GM19395 (cell line): ENCODE measurements around the gene LY6G5C.

Experiments
- ATAC-seq: cut with Tn5 transposase; IDR thresholded peaks from one replicate; pipeline ENCODE4 v1.9.1; 2021; ENCODE audit warnings: mild to moderate bottlenecking, moderate library complexity; ENCODE audit not compliant: unreplicated experiment

LY6G5C gene

GRCh38 chr6:31663126-31663960, 17.5 kb downstream of the LY6G5C start:
- ATAC-seq = no peak

- no peak for ATAC-seq
These were observed 18.6 kb downstream of the LY6G5C start for GRCh38 chr6:31662124-31662723.

- ATAC-seq = no peak
These were observed 19.4 kb downstream of the LY6G5C start for GRCh38 chr6:31661262-31662123.

- peak; percentile 42 for ATAC-seq
These were observed 20.2 kb downstream of the LY6G5C start, which contains the start of gene C6orf47 for GRCh38 chr6:31660381-31661261. Gene C6orf47, minus strand, starts transcription at chr6:31660778. Its CDS starts 831 bp downstream, at chr6:31659947.

GRCh38 chr6:31659649-31660380, 21.1 kb downstream of the LY6G5C start:
- no peak for ATAC-seq

- no peak for ATAC-seq
These were observed 21.8 kb downstream of the LY6G5C start for GRCh38 chr6:31658983-31659648.

GRCh38 chr6:31658158-31658688, 22.6 kb downstream of the LY6G5C start:
- no peak for ATAC-seq

- ATAC-seq = no peak
These were observed 23.3 kb downstream of the LY6G5C start for GRCh38 chr6:31657406-31658157.

GRCh38 chr6:31655349-31656237, 25.3 kb downstream of the LY6G5C start, which contains the start of gene APOM:
Gene APOM, plus strand, starts transcription at chr6:31655894. Its CDS starts 73 bp downstream, at chr6:31655967.
- no peak for ATAC-seq

- ATAC-seq = no peak
These were observed 26.1 kb downstream of the LY6G5C start for GRCh38 chr6:31654574-31655348.

- peak; percentile 65 for ATAC-seq
These were observed 27.7 kb downstream of the LY6G5C start for GRCh38 chr6:31652925-31653724.

- peak; percentile 26 for ATAC-seq
These were observed 29.2 kb downstream of the LY6G5C start for GRCh38 chr6:31651602-31652191.

GRCh38 chr6:31645325-31645724, 35.5 kb downstream of the LY6G5C start:
- no peak for ATAC-seq

- no peak for ATAC-seq
These were observed 36.9 kb downstream of the LY6G5C start for GRCh38 chr6:31643818-31644454.
